Nephron (organoid): ENCODE results near the gene ASTN2.

Source experiments
- H3K27ac Mint-ChIP-seq, 3 experiments: 2 replicates each; pipeline ENCODE4 v1.8.0; 2020; ENCODE audit warnings: mixed read lengths in 3 of 3, mild to moderate bottlenecking in 2 of 3, moderate library complexity in 1 of 3
- H3K27me3 Mint-ChIP-seq: 2 replicates; pipeline ENCODE4 v1.8.0; 2021; ENCODE audit warnings: low read depth, mild to moderate bottlenecking, moderate library complexity, mixed read lengths
- H3K36me3 Mint-ChIP-seq: 2 replicates; pipeline ENCODE4 v1.8.0; 2020; ENCODE audit warnings: low read depth, mixed read lengths
- H3K4me1 Mint-ChIP-seq: 2 replicates; pipeline ENCODE4 v1.8.0; 2020; ENCODE audit warnings: mixed read lengths
- H3K4me3 Mint-ChIP-seq, 3 experiments: 2 replicates each; pipeline ENCODE4 v1.8.0; 2020; ENCODE audit warnings: mild to moderate bottlenecking in 3 of 3, mixed read lengths in 3 of 3, moderate library complexity in 2 of 3
- H3K9me3 Mint-ChIP-seq: 2 replicates; pipeline ENCODE4 v1.8.0; 2020; ENCODE audit warnings: mixed read lengths
- TF ChIP-seq, protein P1 (sequence below), 3 experiments: fragments of 200-600 bp; sonication (generic); IDR thresholded peaks; one replicate each; pipeline ENCODE4 v1.5.0; 2021; ENCODE audit warnings: antibody characterized with exemption in 3 of 3; ENCODE audit not compliant: unreplicated experiment in 3 of 3

Gene ASTN2

DNA sequence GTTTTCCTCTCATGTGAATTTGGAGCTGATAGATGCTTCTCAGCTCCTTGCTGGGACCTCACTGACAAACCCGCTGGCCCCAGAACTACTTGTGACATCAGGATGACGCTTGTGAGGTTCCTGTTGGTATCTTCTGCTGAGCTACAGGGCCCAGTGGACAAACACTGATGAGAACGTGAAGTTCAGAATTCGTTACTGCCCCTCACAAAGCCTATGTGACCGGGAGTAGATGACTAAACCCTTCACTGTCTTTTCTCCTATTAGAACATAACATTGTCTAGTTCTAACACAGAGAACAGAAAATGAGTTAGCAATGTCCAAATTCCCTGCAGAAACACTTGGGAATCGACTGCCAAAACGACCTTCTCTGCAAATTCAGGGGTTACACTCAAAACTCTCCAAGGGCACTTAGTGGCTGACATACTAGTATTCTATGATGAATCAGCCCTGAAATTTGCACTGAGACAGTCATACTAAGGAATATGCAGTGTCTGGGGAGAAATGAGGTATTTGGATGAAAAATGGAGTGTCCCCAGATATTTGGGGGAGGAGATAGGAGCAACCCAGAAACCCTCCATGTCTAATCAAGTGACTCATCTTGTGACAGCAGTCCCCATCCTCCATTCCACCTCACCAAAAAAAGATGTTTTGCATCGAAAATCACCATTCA, 871.0 kb downstream of the ASTN2 start:
- H3K4me1 Mint-ChIP-seq, result peaks cover 9% of the 10 kb centered on the region
- no peaks in the 10 kb centered on the region for H3K9me3 Mint-ChIP-seq
- no peaks in the 10 kb centered on the region for H3K27me3 Mint-ChIP-seq
- TF ChIP-seq, protein P1, sequence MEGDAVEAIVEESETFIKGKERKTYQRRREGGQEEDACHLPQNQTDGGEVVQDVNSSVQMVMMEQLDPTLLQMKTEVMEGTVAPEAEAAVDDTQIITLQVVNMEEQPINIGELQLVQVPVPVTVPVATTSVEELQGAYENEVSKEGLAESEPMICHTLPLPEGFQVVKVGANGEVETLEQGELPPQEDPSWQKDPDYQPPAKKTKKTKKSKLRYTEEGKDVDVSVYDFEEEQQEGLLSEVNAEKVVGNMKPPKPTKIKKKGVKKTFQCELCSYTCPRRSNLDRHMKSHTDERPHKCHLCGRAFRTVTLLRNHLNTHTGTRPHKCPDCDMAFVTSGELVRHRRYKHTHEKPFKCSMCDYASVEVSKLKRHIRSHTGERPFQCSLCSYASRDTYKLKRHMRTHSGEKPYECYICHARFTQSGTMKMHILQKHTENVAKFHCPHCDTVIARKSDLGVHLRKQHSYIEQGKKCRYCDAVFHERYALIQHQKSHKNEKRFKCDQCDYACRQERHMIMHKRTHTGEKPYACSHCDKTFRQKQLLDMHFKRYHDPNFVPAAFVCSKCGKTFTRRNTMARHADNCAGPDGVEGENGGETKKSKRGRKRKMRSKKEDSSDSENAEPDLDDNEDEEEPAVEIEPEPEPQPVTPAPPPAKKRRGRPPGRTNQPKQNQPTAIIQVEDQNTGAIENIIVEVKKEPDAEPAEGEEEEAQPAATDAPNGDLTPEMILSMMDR (IDR thresholded peaks at IDR 0.05; ENCODE audit: unreplicated experiment in 3 of 3), result no peak
- no peak overlapping the region for H3K27ac Mint-ChIP-seq
- no peak overlapping the region for H3K4me3 Mint-ChIP-seq
- H3K36me3 Mint-ChIP-seq, result no peaks in the 10 kb centered on the region

GRCh38 chr9:116541402-116541801, 873.5 kb downstream of the ASTN2 start:
- H3K27me3 Mint-ChIP-seq, result no peaks in the 10 kb centered on the region
- peaks cover 13% of the 10 kb centered on the region for H3K9me3 Mint-ChIP-seq
- no peak overlapping the region for H3K27ac Mint-ChIP-seq
- no peaks in the 10 kb centered on the region for H3K36me3 Mint-ChIP-seq
- TF ChIP-seq, protein P1 (IDR thresholded peaks at IDR 0.05; ENCODE audit: unreplicated experiment in 3 of 3), result no peak
- H3K4me1 Mint-ChIP-seq, result no peaks in the 10 kb centered on the region
- no peak overlapping the region for H3K4me3 Mint-ChIP-seq

DNA sequence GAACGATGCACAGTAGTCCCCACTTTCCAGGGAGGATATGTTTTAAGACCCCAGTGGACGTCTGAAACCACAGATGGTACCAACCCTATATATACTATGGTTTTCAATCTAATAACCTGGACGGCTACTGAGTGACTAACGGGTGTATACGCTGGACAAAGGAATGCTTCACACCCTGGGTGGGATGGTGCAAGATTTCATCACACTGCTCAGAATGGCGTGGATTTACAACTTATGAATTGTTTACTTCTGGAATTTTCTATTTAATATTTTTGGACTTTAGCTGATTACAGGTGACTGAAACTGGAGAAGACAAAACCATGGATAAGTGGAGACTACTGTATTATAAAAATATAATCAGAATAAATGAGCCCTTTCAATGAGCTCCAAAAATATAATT, 875.3 kb downstream of the ASTN2 start:
- Mint-ChIP-seq H3K4me3 (no peak overlapping the region), H3K9me3 (peaks cover 27% of the 10 kb centered on the region), H3K27me3 (peaks cover 7% of the 10 kb centered on the region), H3K36me3 (no peaks in the 10 kb centered on the region), H3K4me1 (no peaks in the 10 kb centered on the region), H3K27ac (no peak overlapping the region)
- TF ChIP-seq, protein P1 (IDR thresholded peaks at IDR 0.05; ENCODE audit: unreplicated experiment in 3 of 3), result no peak

GRCh38 chr9:116525611-116526010, 889.2 kb downstream of the ASTN2 start:
- H3K4me3 Mint-ChIP-seq, result no peak overlapping the region
- H3K27ac Mint-ChIP-seq, result no peak overlapping the region
- TF ChIP-seq, protein P1 (IDR thresholded peaks at IDR 0.05; ENCODE audit: unreplicated experiment in 3 of 3), result no peak
- peaks cover 3% of the 10 kb centered on the region for H3K36me3 Mint-ChIP-seq
- H3K27me3 Mint-ChIP-seq, result no peaks in the 10 kb centered on the region
- peaks cover 21% of the 10 kb centered on the region for H3K9me3 Mint-ChIP-seq
- H3K4me1 Mint-ChIP-seq, result no peaks in the 10 kb centered on the region

GRCh38 chr9:116524778-116525470, 889.9 kb downstream of the ASTN2 start:
- no peaks in the 10 kb centered on the region for H3K4me1 Mint-ChIP-seq
- H3K4me3 Mint-ChIP-seq, result no peak overlapping the region
- TF ChIP-seq, protein P1 (IDR thresholded peaks at IDR 0.05; ENCODE audit: unreplicated experiment in 3 of 3), result no peak
- no peak overlapping the region for H3K27ac Mint-ChIP-seq
- peaks cover 3% of the 10 kb centered on the region for H3K36me3 Mint-ChIP-seq
- peaks cover 26% of the 10 kb centered on the region for H3K9me3 Mint-ChIP-seq
- no peaks in the 10 kb centered on the region for H3K27me3 Mint-ChIP-seq

DNA sequence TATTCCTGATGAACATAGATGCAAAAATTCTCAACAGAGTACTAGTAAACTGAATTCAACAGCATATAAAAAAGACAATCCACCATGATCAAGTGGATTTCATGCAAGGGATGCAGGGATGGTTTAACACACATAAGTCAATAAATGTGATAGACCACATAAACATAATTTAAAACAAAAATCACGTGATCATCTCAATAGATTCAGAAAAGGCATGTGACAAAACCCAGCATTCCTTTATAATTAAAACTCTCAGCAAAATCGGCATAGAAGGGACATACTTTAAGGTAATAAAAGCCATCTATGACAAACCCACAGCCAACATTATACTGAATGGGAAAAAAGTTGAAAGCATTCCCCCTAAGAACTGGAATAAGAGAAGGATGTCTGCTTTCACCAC, 894.6 kb downstream of the ASTN2 start:
- Mint-ChIP-seq H3K4me1 (no peaks in the 10 kb centered on the region), H3K4me3 (no peak overlapping the region), H3K9me3 (peaks cover 51% of the 10 kb centered on the region), H3K27me3 (no peaks in the 10 kb centered on the region), H3K27ac (no peak overlapping the region), H3K36me3 (peaks cover 17% of the 10 kb centered on the region)
- TF ChIP-seq, protein P1 (IDR thresholded peaks at IDR 0.05; ENCODE audit: unreplicated experiment in 3 of 3), result no peak
